BLaER1 treated with 17β-estradiol and CSF1 and Interleukin-3, amounts not matched to agents 10 nM and 100 nM (cell line): Measurements from ENCODE around the gene ITPK1.
A peak's percentile ranks its signal among the peaks of the same experiment; 100 is the strongest.

Experiments
- H3K27ac ChIP-seq, 11 experiments: shearing (Covaris generic); formaldehyde crosslinking; 2 replicates each; pipeline ENCODE4 v1.8.1; 2022
- H3K27me3 ChIP-seq, 11 experiments: shearing (Covaris generic); formaldehyde crosslinking; 2 replicates each; pipeline ENCODE4 v1.8.1; 2022
- H3K36me3 ChIP-seq, 11 experiments: shearing (Covaris generic); formaldehyde crosslinking; 2 replicates each; pipeline ENCODE4 v1.8.1; 2022
- H3K4me1 ChIP-seq, 10 experiments: shearing (Covaris generic); formaldehyde crosslinking; 2 replicates each; pipeline ENCODE4 v1.8.1; 2022
- H3K4me2 ChIP-seq, 11 experiments: shearing (Covaris generic); formaldehyde crosslinking; 2 replicates each; pipeline ENCODE4 v1.8.1; 2022
- H3K4me3 ChIP-seq, 10 experiments: shearing (Covaris generic); formaldehyde crosslinking; 2 replicates each; pipeline ENCODE4 v1.8.1; 2022
- H3K9ac ChIP-seq, 11 experiments: shearing (Covaris generic); formaldehyde crosslinking; 2 replicates each; pipeline ENCODE4 v1.8.1; 2022
- H3K9me3 ChIP-seq, 11 experiments: shearing (Covaris generic); formaldehyde crosslinking; replicated peaks in 1 of 11; 2 replicates each; pipeline ENCODE4 v1.8.1; 2022
- H4K20me1 ChIP-seq, 11 experiments: shearing (Covaris generic); formaldehyde crosslinking; 2 replicates each; pipeline ENCODE4 v1.8.1; 2022
- Cebpa-rat ChIP-seq, 11 experiments: shearing (Covaris generic); IDR thresholded peaks; 2 replicates each; pipeline ENCODE4 v1.8.1; 2022

The ITPK1 gene

GRCh38 chr14:93036652-93037345 is 78.9 kb downstream of the ITPK1 start:
- no peaks in the 10 kb centered on the region for H3K9me3 ChIP-seq
- peak overlapping the region in 3 of 11 experiments; percentile 0 to 29 (median 4); a peak in 1 of 22 replicates for H3K9ac ChIP-seq
- no peak for TF ChIP-seq Cebpa-rat (IDR thresholded peaks at IDR 0.05)
- peaks cover 61 to 86% (median 77%) of the 10 kb centered on the region in 10 experiments for H3K4me1 ChIP-seq
- 0 out of 22 replicates have a peak, but pooled peaks cover 0 to 3% (median 0%) of the 10 kb centered on the region in 11 experiments for H3K36me3 ChIP-seq
- no peak overlapping the region for H3K4me3 ChIP-seq
- peak overlapping the region in 1 of 11 experiments; percentile 21; a peak in 1 of 22 replicates for H3K27ac ChIP-seq
- peak overlapping the region in 4 of 11 experiments; percentile 21 to 50 (median 26); a peak in 7 of 22 replicates for H3K4me2 ChIP-seq
- peaks cover 8 to 100% (median 84%) of the 10 kb centered on the region in 11 experiments; a peak in 21 of 22 replicates for H4K20me1 ChIP-seq
- no peaks in the 10 kb centered on the region for H3K27me3 ChIP-seq

DNA sequence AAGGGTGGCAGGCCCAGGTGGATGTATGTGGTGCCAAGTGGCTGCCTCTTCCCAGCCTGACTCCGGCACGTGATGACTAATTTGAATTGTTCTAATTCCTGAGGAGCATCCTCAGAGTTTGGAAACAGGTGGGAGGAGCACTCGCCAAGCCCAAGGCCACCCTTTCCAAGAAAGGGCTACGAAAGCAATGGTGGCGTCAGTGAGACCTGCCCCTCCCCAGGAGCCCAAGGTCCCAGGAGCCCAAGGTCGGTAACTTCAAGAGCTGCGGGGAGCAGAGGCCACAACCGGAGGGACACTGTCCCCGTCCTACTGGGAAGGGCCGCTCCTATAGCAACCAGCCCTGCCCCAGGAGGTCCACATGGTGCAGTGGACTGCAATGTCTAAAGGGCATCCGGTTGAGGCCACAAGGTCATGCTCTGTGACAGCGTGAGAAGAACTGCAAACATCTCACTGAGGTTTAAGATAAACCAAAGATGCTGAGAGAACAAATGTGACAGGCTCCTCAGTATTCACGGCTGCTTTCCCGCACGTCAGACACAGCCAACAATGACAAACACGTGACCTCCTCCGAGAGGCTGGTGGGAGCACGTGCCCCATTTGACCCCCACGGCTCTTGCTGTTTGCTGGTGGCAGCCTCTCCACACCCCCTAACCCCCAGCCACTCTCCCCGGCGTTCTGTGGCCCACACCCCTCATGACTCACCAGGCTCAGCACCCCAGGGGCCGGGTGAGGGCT is 79.6 kb downstream of the ITPK1 start:
- Histone ChIP-seq H3K4me3 (no peak overlapping the region), H3K36me3 (0 out of 22 replicates have a peak, but pooled peaks cover 0 to 3% (median 0%) of the 10 kb centered on the region in 11 experiments), H3K27me3 (no peaks in the 10 kb centered on the region), H3K27ac (no peak overlapping the region), H3K9me3 (no peaks in the 10 kb centered on the region), H3K9ac (0 out of 22 replicates have a peak overlapping the region, but pooled peaks of 1 of the 11 experiments have one; percentile 0), H4K20me1 (peaks cover 8 to 100% (median 81%) of the 10 kb centered on the region in 11 experiments; a peak in 21 of 22 replicates), H3K4me2 (peak overlapping the region in 3 of 11 experiments; percentile 21 to 31 (median 22); a peak in 4 of 22 replicates), H3K4me1 (peaks cover 54 to 86% (median 76%) of the 10 kb centered on the region in 10 experiments)
- TF ChIP-seq Cebpa-rat (IDR thresholded peaks at IDR 0.05): no peak

DNA sequence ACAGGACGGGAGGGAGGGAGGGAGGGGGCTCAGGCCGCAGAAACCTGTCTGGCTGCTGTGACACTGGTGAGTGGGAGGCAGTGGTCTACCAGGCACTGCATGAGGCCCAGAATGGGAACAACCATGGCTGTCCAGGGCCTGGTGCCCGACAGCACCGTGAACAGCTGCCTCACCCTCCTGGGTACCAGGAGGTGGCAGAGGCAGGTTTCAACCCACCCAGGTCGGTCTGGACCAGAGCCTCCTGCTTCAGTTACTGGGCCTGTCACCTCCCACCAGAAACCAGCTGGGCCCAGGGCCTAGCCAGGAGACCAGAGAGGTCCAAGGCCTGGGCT is 80.2 kb downstream of the ITPK1 start:
- H3K4me1 ChIP-seq: peaks cover 53 to 86% (median 75%) of the 10 kb centered on the region in 10 experiments
- H3K27me3 ChIP-seq: no peaks in the 10 kb centered on the region

DNA sequence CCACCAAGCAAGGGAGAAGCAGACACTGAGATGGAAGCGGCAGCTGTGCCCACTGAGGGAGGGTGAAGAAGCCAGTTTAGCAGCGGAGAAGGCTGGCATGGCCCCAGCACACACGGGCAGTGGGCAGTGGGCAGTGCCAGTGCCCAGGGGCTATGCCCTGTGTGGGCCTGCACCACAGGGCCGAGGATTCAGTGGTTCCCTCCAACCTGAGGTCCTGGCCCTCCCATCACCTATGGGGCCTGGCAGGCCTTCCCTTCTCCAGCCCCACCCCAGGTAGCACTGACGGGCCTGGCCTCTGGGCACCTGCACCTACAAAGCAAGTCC is 81.1 kb downstream of the ITPK1 start:
- H3K27me3 ChIP-seq: no peaks in the 10 kb centered on the region
- peaks cover 12 to 100% (median 81%) of the 10 kb centered on the region in 11 experiments; a peak in 21 of 22 replicates for H4K20me1 ChIP-seq
- H3K9me3 ChIP-seq: no peaks in the 10 kb centered on the region
- 0 out of 22 replicates have a peak, but pooled peaks cover 0 to 3% (median 0%) of the 10 kb centered on the region in 11 experiments for H3K36me3 ChIP-seq
- TF ChIP-seq Cebpa-rat (IDR thresholded peaks at IDR 0.05): no peak
- peak overlapping the region; percentile 60 to 93 (median 81) for H3K4me2 ChIP-seq
- H3K4me1 ChIP-seq: peaks cover 53 to 86% (median 75%) of the 10 kb centered on the region in 10 experiments
- H3K9ac ChIP-seq: peak overlapping the region in 6 of 11 experiments; percentile 14 to 37 (median 21); a peak in 4 of 22 replicates
- peak overlapping the region in 4 of 11 experiments; percentile 5 to 40 (median 22); a peak in 3 of 22 replicates for H3K27ac ChIP-seq
- H3K4me3 ChIP-seq: no peak overlapping the region

More for the DNA sequence above, 80.2 kb downstream of the ITPK1 start:
- no peaks in the 10 kb centered on the region for H3K9me3 ChIP-seq
- no peak overlapping the region for H3K4me2 ChIP-seq
- TF ChIP-seq Cebpa-rat (IDR thresholded peaks at IDR 0.05): no peak
- peaks cover 8 to 100% (median 81%) of the 10 kb centered on the region in 11 experiments; a peak in 21 of 22 replicates for H4K20me1 ChIP-seq
- no peak overlapping the region for H3K4me3 ChIP-seq
- H3K27ac ChIP-seq: no peak overlapping the region
- H3K36me3 ChIP-seq: 0 out of 22 replicates have a peak, but pooled peaks cover 0 to 3% (median 0%) of the 10 kb centered on the region in 11 experiments
- H3K9ac ChIP-seq: no peak overlapping the region

- peaks cover 17 to 100% (median 81%) of the 10 kb centered on the region in 11 experiments; a peak in 21 of 22 replicates for H4K20me1 ChIP-seq
- H3K9ac ChIP-seq: peak overlapping the region in 10 of 11 experiments; percentile 15 to 56 (median 44); a peak in 12 of 22 replicates
- H3K27ac ChIP-seq: peak overlapping the region in 9 of 11 experiments; percentile 33 to 62 (median 47); a peak in 11 of 22 replicates
- no peaks in the 10 kb centered on the region for H3K9me3 ChIP-seq
- no peaks in the 10 kb centered on the region for H3K27me3 ChIP-seq
- 0 out of 22 replicates have a peak, but pooled peaks cover 0 to 3% (median 0%) of the 10 kb centered on the region in 11 experiments for H3K36me3 ChIP-seq
- no peak overlapping the region for H3K4me3 ChIP-seq
- no peak for TF ChIP-seq Cebpa-rat (IDR thresholded peaks at IDR 0.05)
- H3K4me1 ChIP-seq: peaks cover 53 to 86% (median 75%) of the 10 kb centered on the region in 10 experiments
- H3K4me2 ChIP-seq: peak overlapping the region; percentile 60 to 93 (median 81)
These were observed 81.6 kb downstream of the ITPK1 start for GRCh38 chr14:93033983-93034670.

GRCh38 chr14:93033084-93033982 is 82.4 kb downstream of the ITPK1 start:
- H3K27ac ChIP-seq: peak overlapping the region in 9 of 11 experiments; percentile 33 to 62 (median 47); a peak in 16 of 22 replicates
- peaks cover 25 to 100% (median 85%) of the 10 kb centered on the region in 11 experiments; a peak in 21 of 22 replicates for H4K20me1 ChIP-seq
- peak overlapping the region; percentile 22 to 56 (median 47); a peak in 17 of 22 replicates for H3K9ac ChIP-seq
- H3K4me1 ChIP-seq: peaks cover 56 to 90% (median 78%) of the 10 kb centered on the region in 10 experiments
- H3K4me3 ChIP-seq: peak overlapping the region in 1 of 10 experiments; percentile 22; a peak in 2 of 20 replicates
- H3K9me3 ChIP-seq: no peaks in the 10 kb centered on the region
- no peaks in the 10 kb centered on the region for H3K27me3 ChIP-seq
- H3K4me2 ChIP-seq: peak overlapping the region; percentile 60 to 93 (median 81)
- no peak for TF ChIP-seq Cebpa-rat (IDR thresholded peaks at IDR 0.05)
- 0 out of 22 replicates have a peak, but pooled peaks cover 0 to 3% (median 0%) of the 10 kb centered on the region in 11 experiments for H3K36me3 ChIP-seq

- H3K4me2 ChIP-seq: peak overlapping the region; percentile 60 to 93 (median 81)
- peaks cover 33 to 100% (median 86%) of the 10 kb centered on the region in 11 experiments; a peak in 21 of 22 replicates for H4K20me1 ChIP-seq
These were observed 83.2 kb downstream of the ITPK1 start for GRCh38 chr14:93032421-93032936.

More at GRCh38 chr14:93032421-93032936, 83.2 kb downstream of the ITPK1 start:
- Histone ChIP-seq H3K27me3 (no peaks in the 10 kb centered on the region), H3K9me3 (no peaks in the 10 kb centered on the region), H3K9ac (peak overlapping the region in 7 of 11 experiments; percentile 18 to 56 (median 38); a peak in 9 of 22 replicates), H3K27ac (peak overlapping the region in 6 of 11 experiments; percentile 37 to 62 (median 50); a peak in 7 of 22 replicates), H3K4me1 (peaks cover 65 to 98% (median 85%) of the 10 kb centered on the region in 10 experiments), H3K36me3 (0 out of 22 replicates have a peak, but pooled peaks cover 0 to 3% (median 0%) of the 10 kb centered on the region in 11 experiments), H3K4me3 (peak overlapping the region in 1 of 10 experiments; percentile 22; a peak in 1 of 20 replicates)
- no peak for TF ChIP-seq Cebpa-rat (IDR thresholded peaks at IDR 0.05)
